NCI-H1930 (cell line): ENCODE data around the gene HMGB4.

Experiments used
- DNase-seq, 2 experiments: peaks; one replicate each; lab custom pipeline; 2025; lab: John Stamatoyannopoulos, UW

The HMGB4 gene

GRCh38 chr1:33898406-33898805 lies 34.5 kb downstream of the HMGB4 start:
- no peak for DNase-seq

- no peak for DNase-seq
Observed at GRCh38 chr1:33898881-33899280, 35.0 kb downstream of the HMGB4 start.

- DNase-seq = no peak
Observed at GRCh38 chr1:33899746-33900145, 35.9 kb downstream of the HMGB4 start.

- no peak for DNase-seq
Observed at GRCh38 chr1:33902486-33903209, 38.8 kb downstream of the HMGB4 start.

- no peak for DNase-seq
Observed at GRCh38 chr1:33903210-33903589, 39.3 kb downstream of the HMGB4 start.

GRCh38 chr1:33905241-33905640 lies 41.4 kb downstream of the HMGB4 start:
- DNase-seq = no peak

GRCh38 chr1:33906156-33906555 lies 42.3 kb downstream of the HMGB4 start:
- DNase-seq = no peak

- DNase-seq = no peak
Observed at GRCh38 chr1:33908324-33908956, 44.6 kb downstream of the HMGB4 start.
